K562 (cell line): ENCODE measurements around the gene GALNT18. TPM values are rescaled to one million over a fixed set of nuclear protein-coding genes. Genes with fewer than 3 reads are reported as not detected.

ENCODE experiments used
- ATAC-seq: fragments of 200-7000 bp; cut with Tn5 transposase; 3 replicates; pipeline ENCODE4 v1.9.1; 2020; ENCODE audit warnings: moderate library complexity
- BruUV-seq: library from RNA; stranded (reverse); fragments of 400-500 nt; replicated peaks from 2 replicates; lab custom pipeline; 2021; lab: Mats Ljungman, UMichigan
- CTCF ChIA-PET: fragments of 300-600 bp; formaldehyde crosslinking; extraction: SDS; loops from one replicate; lab custom pipeline; 2021; ENCODE audit warnings: low intra/inter-chr PET ratio; lab: Yijun Ruan, JAX
- POLR2A ChIA-PET: fragments of 300-600, 350-650 bp; sonication (Branson Sonifier 250); formaldehyde crosslinking; extraction: SDS; loops from one replicate; lab custom pipeline; 2021; ENCODE audit warnings: antibody characterized with exemption, inconsistent platforms; lab: Yijun Ruan, JAX
- DNase-seq, 4 experiments: peaks; one replicate each; pipeline versions ENCODE4 v3.0.0 to v3.0.0-alpha.2; 2011 to 2018; ENCODE audit warnings: low spot score in 3 of 4, mixed read lengths in 3 of 4; ENCODE audit errors: extremely low read depth in 1 of 4
- FAIRE-seq: peaks from 2 replicates; lab custom pipeline; 2011; peaks lifted over from hg19 to GRCh38; lab: Jason Lieb, UNC
- H2AFZ ChIP-seq: 2 replicates; pipeline ENCODE4 v1.6.0; 2011; ENCODE audit warnings: low read depth, low read length, control low read depth, inconsistent platforms
- H3K27ac ChIP-seq: fragments of 200-600 bp; 3 replicates; pipeline ENCODE4 v1.8.0; 2011; ENCODE audit warnings: low read depth, mild to moderate bottlenecking, control low read depth, inconsistent platforms, low read length, moderate library complexity, mixed read lengths; ENCODE audit errors: extremely low read depth
- H3K27me3 ChIP-seq, 2 experiments: fragments of 300-600 bp in 1 of 2; 2 replicates in 1 of 2; 3 replicates in 1 of 2; pipeline versions ENCODE4 v1.6.0 to v1.8.0; 2011; ENCODE audit warnings: inconsistent platforms in 2 of 2, low read length in 2 of 2, mild to moderate bottlenecking in 1 of 2, mixed read lengths in 1 of 2, moderate library complexity in 1 of 2; ENCODE audit not compliant: control insufficient read depth in 2 of 2, insufficient read depth in 2 of 2
- H3K36me3 ChIP-seq: fragments of 300-600 bp; 3 replicates; pipeline ENCODE4 v1.8.0; 2011; ENCODE audit warnings: mild to moderate bottlenecking, low read length, inconsistent platforms; ENCODE audit not compliant: control insufficient read depth, insufficient read depth
- H3K4me1 ChIP-seq, 2 experiments: fragments of 200-600 bp in 1 of 2; replicated peaks in 1 of 2; 2 replicates in 1 of 2; 3 replicates in 1 of 2; pipeline versions ENCODE4 v1.5.1 to v1.8.0; 2011; ENCODE audit warnings: inconsistent platforms in 2 of 2, low read length in 2 of 2, mild to moderate bottlenecking in 1 of 2, mixed read lengths in 1 of 2, moderate library complexity in 1 of 2; ENCODE audit not compliant: control insufficient read depth in 2 of 2, insufficient read depth in 2 of 2
- H3K4me2 ChIP-seq: 2 replicates; pipeline ENCODE4 v1.6.1; 2011; ENCODE audit warnings: low read length, control low read depth, inconsistent platforms, mixed read lengths; ENCODE audit not compliant: insufficient read depth
- H3K4me3 ChIP-seq: fragments of 200-600 bp; sonication (generic), shearing (Covaris generic); 2 replicates; pipeline ENCODE4 v1.5.1; 2016; ENCODE audit warnings: control low read depth, inconsistent platforms
- H3K79me2 ChIP-seq: fragments of 200-600 bp; 3 replicates; pipeline ENCODE4 v1.8.0; 2011; ENCODE audit warnings: low read length, inconsistent platforms; ENCODE audit not compliant: control insufficient read depth, insufficient read depth
- H3K9ac ChIP-seq, 2 experiments: 2 replicates each; pipeline versions ENCODE4 v1.6.0 to v1.6.1; 2011; ENCODE audit warnings: low read depth in 2 of 2, low read length in 2 of 2, control low read depth in 1 of 2, inconsistent platforms in 1 of 2, mild to moderate bottlenecking in 1 of 2, mixed read lengths in 1 of 2; ENCODE audit not compliant: insufficient read depth in 1 of 2
- H3K9me1 ChIP-seq: one replicate; pipeline ENCODE4 v1.6.0; 2011; ENCODE audit warnings: inconsistent platforms, mild to moderate bottlenecking, low read length, moderate library complexity; ENCODE audit not compliant: control insufficient read depth, insufficient read depth
- H3K9me3 ChIP-seq: replicated peaks from 2 replicates; pipeline ENCODE4 v1.5.1; 2011; ENCODE audit warnings: low read depth, low read length, inconsistent platforms; ENCODE audit not compliant: control insufficient read depth, insufficient read depth
- H4K20me1 ChIP-seq: replicated peaks from 2 replicates; pipeline ENCODE4 v1.6.1; 2011; ENCODE audit warnings: low read length, inconsistent platforms, mixed read lengths; ENCODE audit not compliant: control insufficient read depth, insufficient read depth
- ASH1L ChIP-seq: fragments of 450-650 bp; IDR thresholded peaks from 2 replicates; pipeline ENCODE4 v1.6.1; 2018; ENCODE audit warnings: borderline replicate concordance, mild to moderate bottlenecking, low read depth; ENCODE audit not compliant: partially characterized antibody
- GATAD2A ChIP-seq: fragments of 450-650 bp; IDR thresholded peaks from 2 replicates; pipeline ENCODE4 v1.6.1; 2017
- HEY1 ChIP-seq: fragments of 250-450 bp; sonication (Bioruptor Pico); IDR thresholded peaks from 2 replicates; pipeline ENCODE4 v1.5.0; 2020; ENCODE audit warnings: mild to moderate bottlenecking, moderate library complexity, borderline replicate concordance
- HMG20B ChIP-seq: fragments of 250-450 bp; sonication (Bioruptor Pico); IDR thresholded peaks from 2 replicates; pipeline ENCODE4 v1.5.0; 2021; ENCODE audit warnings: mild to moderate bottlenecking
- NFE2 ChIP-seq: IDR thresholded peaks from 2 replicates; pipeline ENCODE4 v1.6.1; 2014; ENCODE audit warnings: antibody characterized with exemption, low read depth
- RUNX1 ChIP-seq: sonication (generic); IDR thresholded peaks from 2 replicates; pipeline ENCODE4 v1.6.1; 2016; ENCODE audit warnings: antibody characterized with exemption, low read depth
- SAFB2 ChIP-seq: fragments of 200-400 bp; formaldehyde crosslinking; IDR thresholded peaks from 2 replicates; pipeline ENCODE4 v1.6.1; 2018; ENCODE audit warnings: borderline replicate concordance, low read length, low read depth, moderate library complexity; ENCODE audit not compliant: severe bottlenecking
- ZBTB17 ChIP-seq: fragments of 450-650 bp; formaldehyde crosslinking; IDR thresholded peaks from 2 replicates; pipeline ENCODE4 v1.4.0; 2020; ENCODE audit warnings: mild to moderate bottlenecking
- ZBTB2 ChIP-seq: fragments of 450-650 bp; IDR thresholded peaks from 2 replicates; pipeline ENCODE4 v1.6.1; 2016; ENCODE audit warnings: antibody characterized with exemption
- ZBTB9 ChIP-seq: fragments of 450-650 bp; formaldehyde crosslinking; IDR thresholded peaks from 2 replicates; pipeline ENCODE4 v1.4.0; 2020; ENCODE audit warnings: mild to moderate bottlenecking, moderate library complexity
- ZNF184 ChIP-seq: sonication (generic); formaldehyde crosslinking; IDR thresholded peaks from 2 replicates; pipeline ENCODE4 v1.5.0; 2020; ENCODE audit warnings: missing genetic modification reagents
- ZNF280B ChIP-seq: fragments of 250-450 bp; sonication (Bioruptor Pico); IDR thresholded peaks from 2 replicates; pipeline ENCODE4 v1.5.1; 2021; ENCODE audit warnings: mild to moderate bottlenecking
- ZNF324 ChIP-seq: fragments of 250-450 bp; sonication (Bioruptor Pico); IDR thresholded peaks from 2 replicates; pipeline ENCODE4 v1.4.0; 2020; ENCODE audit warnings: mild to moderate bottlenecking
- ZNF699 ChIP-seq: fragments of 250-450 bp; sonication (Bioruptor Pico); IDR thresholded peaks from 2 replicates; pipeline ENCODE4 v1.8.0; 2021; ENCODE audit warnings: mild to moderate bottlenecking, moderate library complexity; ENCODE audit not compliant: insufficient replicate concordance
- WGBS: fragments of 100-300 bp; shearing (Covaris generic); methylation state at CpG from one replicate; pipeline ENCODE4 v1.1.6; 2016; ENCODE audit warnings: low coverage, mixed read lengths; ENCODE audit not compliant: insufficient coverage; ENCODE audit errors: missing lambda C conversion rate; 5-methylcytosine and 5-hydroxymethylcytosine counted together
- in situ Hi-C: fragments of 300-500 bp; cut with MboI; formaldehyde crosslinking; loops from 4 replicates; pipeline ENCODE4 v1.15.0; 2018; ENCODE audit warnings: inconsistent platforms, mixed read lengths
- intact Hi-C: fragments of 100-400 bp; cut with micrococcal nuclease; formaldehyde crosslinking; loops from 2 replicates; pipeline ENCODE4 v1.14.2; 2022
- polyA plus RNA-seq, 8 experiments: library from polyadenylated mRNA; depleted of rRNA in 4 of 8; stranded (reverse) in 5 of 8; unstranded in 3 of 8; fragments of >200 nt; fragmentation: Nextera tagmentation in 2 of 8; fragmentation: Illumina TruSeq in 1 of 8; extraction: Ambion mirVana in 2 of 8; extraction: Trizol in 1 of 8; gene quantifications; 2 replicates each; pipeline versions ENCODE4 v1.2.1 to v1.2.3, GENCODE V29; 2011 to 2014; ENCODE audit warnings: inconsistent platforms in 1 of 8, missing spikeins in 1 of 8
- total RNA-seq, 7 experiments: library from RNA; depleted of rRNA in 6 of 7; stranded (reverse); fragments of >200 nt in 6 of 7; fragmentation: Illumina TruSeq in 2 of 7; extraction: Trizol in 2 of 7; gene quantifications; 2 replicates each; pipeline versions ENCODE4 v1.2.1 to v1.2.3, GENCODE V29; 2011 to 2021; ENCODE audit warnings: low replicate concordance in 1 of 7

GALNT18 gene
- total and polyA plus RNA-seq, 9 of the 15 experiments (the other 6 are each of a cell fraction or from before 2014, with no cell fraction given) = not detected

GRCh38 chr11:11536650-11537049, 85.2 kb downstream of the GALNT18 start (continued):
- no peak for TF ChIP-seq ZNF280B (CRISPR knock-in tag)

- H3K4me1 ChIP-seq = no peaks in the 10 kb centered on the region
- no peak for ATAC-seq
- ChIA-PET CTCF (no interaction called here), POLR2A (interaction anchor here (0.7 kb wide), 1 partner anchor 185 kb away, joined by 3 read pairs; no protein-coding TSS in a partner anchor)
- no peak for FAIRE-seq
- H3K27me3 ChIP-seq = peaks cover 2 to 19% of the 10 kb centered on the region in 2 experiments; a peak in 4 of 5 replicates
- no peak for DNase-seq
- H3K79me2 ChIP-seq = no peaks in the 10 kb centered on the region
- peaks cover 4% of the 10 kb centered on the region; the same call in 1 of the 2 replicates for H4K20me1 ChIP-seq
- in situ Hi-C loops = no loop called here
- H3K4me2 ChIP-seq = no peak overlapping the region
- WGBS = 0% methylated on average over 6 of the region's 6 CpGs
- BruUV-seq = no TSS peak
- no peak overlapping the region for H3K9ac ChIP-seq
- H2AFZ ChIP-seq = no peak overlapping the region
- H3K9me3 ChIP-seq = no peaks in the 10 kb centered on the region
- intact Hi-C loops = no loop called here
- H3K36me3 ChIP-seq = no peaks in the 10 kb centered on the region
- H3K27ac ChIP-seq = no peak overlapping the region
- H3K4me3 ChIP-seq = no peak overlapping the region
- no peaks in the 10 kb centered on the region for H3K9me1 ChIP-seq
- TF ChIP-seq RUNX1 (no peak), ZBTB17 (CRISPR knock-in tag) (no peak), NFE2 (no peak), ASH1L (no peak), ZBTB2 (no peak), ZNF324 (CRISPR knock-in tag) (no peak), SAFB2 (no peak), ZNF184 (CRISPR knock-in tag) (no peak), ZNF699 (no peak), HMG20B (CRISPR knock-in tag) (no peak), GATAD2A (no peak), ZBTB9 (no peak), HEY1 (CRISPR knock-in tag) (no peak)
Measured at GRCh38 chr11:11535611-11536010, 86.2 kb downstream of the GALNT18 start.
